Superior temporal gyrus (tissue), 1 donor: ENCODE data around the gene ACBD6.

ENCODE experiments used
- DNase-seq: peaks from one replicate; pipeline ENCODE4 v3.0.0-alpha.2; 2016; ENCODE audit errors: extremely low spot score

The ACBD6 gene

DNA sequence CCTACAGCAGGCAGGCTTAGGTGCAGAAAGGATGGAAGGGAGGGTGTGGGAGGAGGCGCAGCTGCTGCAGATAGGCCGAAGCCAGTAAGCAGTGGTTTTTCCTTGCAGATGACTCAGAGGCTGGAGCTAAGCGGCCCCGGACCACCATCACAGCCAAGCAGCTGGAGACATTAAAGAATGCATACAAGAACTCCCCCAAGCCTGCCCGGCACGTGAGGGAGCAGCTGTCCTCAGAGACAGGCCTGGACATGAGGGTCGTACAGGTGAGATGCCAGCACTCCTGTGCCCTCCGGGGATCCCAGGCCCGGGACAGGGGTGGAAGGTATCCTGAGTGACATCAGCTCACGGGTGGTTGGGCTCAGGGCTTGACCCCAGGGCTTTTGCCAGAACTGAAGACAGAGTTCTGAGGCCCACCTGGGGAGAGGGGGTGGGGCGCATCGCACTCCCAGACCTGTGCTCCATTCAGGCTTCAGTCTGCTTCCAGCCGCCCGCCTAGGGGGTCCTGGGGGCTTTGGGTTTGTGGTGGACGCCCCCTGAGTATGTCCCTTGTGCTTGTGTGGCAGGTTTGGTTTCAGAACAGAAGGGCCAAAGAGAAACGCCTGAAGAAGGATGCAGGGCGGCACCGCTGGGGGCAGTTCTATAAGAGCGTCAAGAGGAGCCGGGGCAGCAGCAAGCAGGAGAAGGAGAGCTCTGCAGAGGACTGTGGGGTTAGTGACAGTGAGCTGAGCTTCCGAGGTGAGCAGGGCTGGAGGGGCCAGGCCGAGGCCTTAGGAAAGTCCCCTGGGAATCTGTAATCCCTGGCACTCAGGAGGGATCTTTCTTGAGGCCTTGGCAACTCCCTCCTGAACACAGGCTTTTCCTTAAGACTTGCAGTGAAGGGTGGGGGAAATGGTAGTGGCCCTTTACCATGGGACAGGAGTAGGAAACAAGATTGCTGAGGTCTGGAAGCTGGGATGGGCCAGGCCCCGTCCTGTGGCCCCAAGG lies 230.8 kb downstream of the ACBD6 start:
- DNase-seq, result no peak

GRCh38 chr1:180270530-180271271 lies 231.7 kb downstream of the ACBD6 start:
- no peak for DNase-seq

GRCh38 chr1:180269645-180270529 lies 232.5 kb downstream of the ACBD6 start:
- no peak for DNase-seq

DNA sequence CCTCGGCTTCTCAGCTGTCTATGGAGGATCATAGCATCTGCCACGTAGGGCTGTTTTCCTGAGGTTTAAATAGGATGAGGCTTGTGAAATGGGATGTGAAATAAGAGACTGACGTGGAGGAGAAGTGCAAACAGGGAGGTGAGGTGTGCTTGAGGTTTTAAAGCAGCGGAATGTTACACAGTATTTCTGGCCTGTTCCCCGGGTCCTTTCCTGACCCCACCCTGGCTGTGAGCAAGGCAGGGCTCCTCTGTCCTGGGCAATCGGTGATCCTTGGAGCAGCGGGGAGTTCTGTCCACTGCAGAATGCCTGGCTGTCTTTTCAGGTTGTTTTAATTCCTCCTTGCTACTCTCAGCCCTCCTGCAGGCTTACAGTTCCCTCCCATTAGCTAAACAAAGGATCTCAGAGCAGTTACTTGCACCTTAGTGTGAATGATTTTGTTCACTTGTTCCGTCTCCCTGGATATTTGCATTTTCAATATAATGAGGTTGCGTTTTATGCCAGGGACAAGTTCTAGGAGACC lies 233.8 kb downstream of the ACBD6 start:
- no peak for DNase-seq

DNA sequence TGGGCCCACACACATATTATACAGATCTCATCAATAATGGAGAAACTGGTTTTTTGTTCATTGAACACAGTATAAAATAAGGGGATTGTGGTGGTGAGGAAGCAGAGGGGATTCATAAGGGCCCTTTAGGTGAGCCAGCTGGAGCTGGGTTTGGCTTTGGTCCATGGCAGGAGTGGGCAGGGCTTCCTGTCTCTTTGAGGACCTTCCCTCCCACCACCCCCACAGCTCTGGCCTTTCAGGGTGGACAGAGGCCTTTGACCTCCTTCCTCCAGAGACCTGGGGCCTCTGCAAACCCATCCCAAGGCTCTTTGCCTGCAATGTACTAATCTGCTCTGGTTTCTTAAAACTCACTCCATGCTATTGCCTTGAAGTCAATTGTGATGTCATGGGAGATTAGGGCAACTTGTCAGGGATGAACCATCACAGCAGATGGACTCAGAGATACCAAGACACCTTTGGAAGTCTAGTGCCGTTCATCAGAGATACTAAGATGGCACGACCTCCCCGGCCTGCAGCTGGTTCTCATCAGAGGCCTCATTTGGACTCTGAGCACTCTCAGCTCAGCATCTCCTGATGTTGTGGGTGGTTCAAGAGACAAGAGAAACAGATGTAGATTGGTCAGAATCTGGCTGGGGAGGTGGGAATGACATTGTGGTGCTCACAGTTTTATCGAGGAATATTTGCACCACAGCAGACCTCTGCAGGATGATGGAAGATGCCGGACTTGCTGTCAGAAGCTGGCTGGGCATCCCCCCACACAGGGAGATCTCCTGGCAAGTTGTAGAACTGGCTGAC lies 234.4 kb downstream of the ACBD6 start:
- DNase-seq, result no peak

GRCh38 chr1:180267211-180267561 lies 235.2 kb downstream of the ACBD6 start:
- no peak for DNase-seq

DNA sequence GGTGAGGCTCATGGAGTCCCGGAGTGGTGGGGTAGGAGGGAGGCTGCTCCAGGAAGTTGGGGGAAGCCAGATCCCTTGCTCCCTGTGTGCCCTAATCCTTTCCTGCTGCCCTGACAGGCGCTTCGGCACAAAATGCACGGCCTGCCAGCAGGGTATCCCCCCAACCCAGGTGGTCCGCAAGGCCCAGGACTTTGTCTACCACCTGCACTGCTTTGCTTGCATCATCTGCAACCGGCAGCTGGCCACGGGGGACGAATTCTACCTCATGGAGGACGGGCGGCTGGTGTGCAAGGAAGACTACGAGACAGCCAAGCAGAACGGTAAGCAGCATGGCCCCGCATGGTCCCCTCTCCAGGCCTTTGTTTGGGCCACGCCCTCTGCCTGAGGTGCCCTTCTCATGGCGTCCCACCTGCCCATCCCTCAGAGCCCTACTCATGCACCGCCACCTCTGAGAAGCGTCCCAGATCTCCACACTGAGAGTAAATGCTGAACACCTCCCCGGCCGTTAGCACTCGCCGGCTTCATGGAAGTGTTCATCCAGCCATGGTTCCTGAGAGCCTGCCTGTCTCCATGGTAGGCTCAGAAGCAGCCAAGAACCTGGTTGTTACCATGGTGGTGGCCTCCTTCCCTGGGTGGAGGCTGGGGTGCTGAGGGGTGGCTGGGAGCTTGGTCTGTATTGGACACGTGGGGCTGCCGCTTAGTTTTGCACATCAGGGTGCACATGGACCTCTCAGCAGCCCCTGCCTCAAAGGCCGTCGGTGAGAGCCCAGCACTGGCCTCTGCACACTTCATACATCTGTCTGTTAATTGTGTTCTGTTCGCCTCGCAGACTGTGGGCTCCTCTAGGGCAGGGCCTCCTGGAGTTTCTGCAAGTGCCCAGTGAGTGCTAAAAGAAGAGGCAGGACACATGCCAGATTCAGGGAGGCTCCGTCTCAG lies 235.8 kb downstream of the ACBD6 start:
- DNase-seq, result no peak

DNA sequence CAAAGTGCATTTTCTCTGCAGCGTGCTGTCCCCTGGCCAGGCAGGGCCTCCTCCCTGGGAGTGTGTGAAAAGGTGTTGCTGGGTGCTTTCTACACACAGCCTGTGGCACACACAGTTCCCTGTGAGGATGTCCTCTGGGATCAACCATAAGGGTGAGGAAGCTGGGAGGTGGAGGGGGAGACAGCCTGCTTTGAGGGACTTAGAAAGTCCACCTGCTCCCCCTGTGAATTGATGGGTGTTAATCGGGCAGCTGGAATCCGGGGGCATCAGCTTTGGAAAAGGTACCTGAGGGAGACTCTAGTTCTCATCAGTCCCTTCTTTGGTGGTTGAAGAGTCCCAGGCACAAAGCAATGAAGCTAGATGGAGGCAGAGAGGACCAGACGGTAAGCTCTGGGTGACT lies 236.5 kb downstream of the ACBD6 start:
- DNase-seq, result no peak

- DNase-seq, result no peak
Observed at GRCh38 chr1:180265201-180265600, 237.2 kb downstream of the ACBD6 start.

DNA sequence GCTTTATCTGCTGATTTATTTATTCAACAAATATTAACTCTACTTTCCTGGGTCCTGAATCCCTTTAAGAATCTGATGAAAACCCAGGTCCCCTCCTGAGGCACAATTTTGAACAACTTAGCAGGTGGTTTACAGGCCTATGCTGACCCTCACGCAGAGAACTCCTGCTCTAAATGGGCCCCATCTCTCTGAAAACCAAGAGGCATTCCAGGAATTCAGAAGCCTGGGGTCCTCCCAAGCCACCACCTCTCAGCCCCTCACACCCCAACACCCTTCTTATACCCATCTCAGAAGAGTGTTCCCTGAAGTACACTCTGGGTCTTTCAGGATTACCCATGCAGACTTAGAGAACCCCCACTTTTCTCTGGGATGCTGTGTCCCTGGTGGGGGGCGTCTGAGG lies 237.8 kb downstream of the ACBD6 start:
- DNase-seq, result no peak

DNA sequence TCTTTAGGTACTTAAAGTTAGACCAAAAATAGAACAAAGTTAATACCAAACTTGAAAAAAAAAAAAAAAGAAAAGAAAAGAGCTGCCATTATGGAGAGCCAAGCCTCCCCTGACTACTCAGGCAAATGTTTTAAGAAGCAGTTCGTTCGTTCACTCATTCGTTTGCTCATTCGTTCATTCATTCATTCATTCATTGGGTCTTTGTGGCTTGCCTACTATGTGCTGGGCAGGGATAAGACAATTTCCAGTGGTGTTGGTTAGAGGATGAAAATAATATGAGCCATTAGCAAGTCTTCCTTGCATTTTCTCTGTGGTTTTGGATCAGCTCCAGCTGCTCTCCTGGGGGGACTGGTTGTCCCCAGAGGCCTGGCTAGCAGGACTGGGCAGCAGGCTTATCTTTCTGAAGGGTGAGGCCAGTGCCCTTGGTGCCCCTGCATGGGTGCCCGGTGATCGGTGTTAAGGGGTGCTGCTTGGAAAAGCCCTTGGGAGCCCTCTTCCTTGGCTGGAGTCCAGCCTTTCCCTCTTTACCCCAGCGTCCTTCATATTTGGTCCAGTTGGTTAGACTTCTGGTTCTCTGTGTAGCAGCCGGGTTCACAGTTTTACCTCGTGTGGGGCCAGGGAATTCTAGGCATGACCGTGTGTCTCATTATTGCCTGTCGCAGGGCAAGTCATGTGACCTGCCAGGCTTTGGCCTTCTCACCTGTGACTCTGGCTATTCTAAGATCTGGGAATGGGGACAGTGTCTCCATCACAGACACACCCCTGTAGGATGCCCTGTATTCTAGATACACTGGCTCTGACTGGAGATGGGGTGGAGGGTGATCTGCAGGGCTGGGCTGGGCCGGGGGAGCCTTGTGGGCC lies 239.5 kb downstream of the ACBD6 start:
- DNase-seq, result no peak

GRCh38 chr1:180261524-180262155 lies 240.7 kb downstream of the ACBD6 start:
- DNase-seq, result no peak

DNA sequence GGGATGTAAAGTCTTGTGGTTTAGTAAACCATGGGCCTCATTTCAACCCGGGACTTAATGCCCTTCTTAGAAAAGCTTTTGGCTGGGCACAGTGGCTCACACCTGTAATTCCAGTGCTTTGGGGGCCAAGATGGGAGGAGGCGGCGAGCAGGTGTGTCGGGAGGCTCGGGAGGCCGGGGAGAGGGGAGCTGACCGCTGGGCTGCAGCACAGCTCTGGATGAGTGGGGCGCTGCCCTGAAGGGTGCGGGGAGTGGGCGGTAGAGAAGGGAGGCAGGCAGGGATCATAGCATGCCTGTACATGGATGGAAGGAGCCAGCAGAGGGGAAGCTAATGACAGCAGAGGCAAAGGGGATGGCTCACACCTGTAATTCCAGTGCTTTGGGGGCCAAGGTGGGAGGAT lies 241.3 kb downstream of the ACBD6 start:
- DNase-seq, result no peak

DNA sequence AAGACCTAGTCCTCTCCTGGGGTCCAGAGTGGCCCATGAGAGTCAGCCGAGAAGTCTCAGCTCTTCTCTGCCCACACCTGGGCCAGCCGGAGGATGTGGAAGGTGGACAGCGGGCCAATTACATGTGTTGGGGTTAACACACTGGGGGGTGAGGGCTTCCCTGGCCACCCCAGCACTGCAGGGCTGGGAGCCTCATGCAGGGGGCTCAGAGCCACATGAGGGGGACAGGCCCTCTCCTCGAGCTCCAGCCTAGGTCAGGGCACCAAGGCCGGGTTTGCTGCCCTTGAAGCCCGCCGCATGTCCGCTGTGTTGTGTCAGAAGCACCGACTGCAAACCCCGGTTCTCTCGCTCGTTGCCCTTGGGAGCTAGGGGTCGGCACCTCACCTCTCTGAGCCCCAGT lies 241.8 kb downstream of the ACBD6 start:
- no peak for DNase-seq

DNA sequence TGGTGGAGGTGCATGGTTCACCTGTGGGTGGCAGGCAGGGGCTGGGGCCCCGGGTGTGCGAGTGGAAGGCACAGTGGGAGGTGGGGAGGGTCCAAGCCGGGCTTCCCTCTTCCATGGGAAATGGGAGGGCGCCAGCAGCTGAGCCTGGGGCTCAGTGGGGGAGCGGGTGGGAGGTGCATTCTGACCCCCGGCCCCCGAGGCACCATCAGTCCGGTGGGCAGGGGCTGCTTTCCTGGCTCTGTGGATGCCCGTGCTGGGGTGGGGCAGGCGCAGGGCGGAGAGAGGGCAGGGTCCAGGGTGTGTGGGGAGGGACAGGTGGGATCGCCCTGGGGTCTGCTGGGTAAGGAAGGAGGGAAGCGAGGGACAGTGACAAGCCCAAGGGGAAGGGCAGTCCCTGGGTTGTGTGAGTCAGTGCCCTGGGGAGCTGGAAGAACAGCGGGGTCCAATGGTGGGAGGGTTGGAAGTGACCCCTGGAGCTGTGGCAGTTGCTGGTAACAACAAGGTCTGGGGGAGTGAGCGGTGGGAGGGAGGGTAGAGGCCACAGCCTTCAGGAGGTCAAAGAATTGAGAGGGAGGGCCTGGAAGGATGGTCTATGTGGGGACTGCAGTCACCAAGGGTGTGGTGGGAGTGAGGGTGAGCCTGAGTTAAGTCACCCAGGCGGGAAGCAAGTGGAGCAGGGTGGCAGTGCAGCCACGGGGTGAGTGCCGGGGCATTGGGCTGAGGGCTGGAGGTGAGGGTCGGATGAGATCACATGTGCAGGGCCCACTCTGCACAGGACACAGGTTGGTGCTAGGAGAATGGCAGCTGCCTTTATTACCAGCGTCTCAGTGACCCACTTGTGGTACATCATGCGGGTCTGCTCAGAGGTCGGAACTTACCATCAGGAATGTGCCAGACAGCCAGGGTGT lies 242.7 kb downstream of the ACBD6 start:
- no peak for DNase-seq

GRCh38 chr1:180258935-180259334 lies 243.4 kb downstream of the ACBD6 start:
- no peak for DNase-seq

- DNase-seq, result no peak
Observed at GRCh38 chr1:180258290-180258689, 244.1 kb downstream of the ACBD6 start.
